HG03571 (cell line): ENCODE data around the gene YIF1A.

ENCODE experiments used
- ATAC-seq: cut with Tn5 transposase; IDR thresholded peaks from one replicate; pipeline ENCODE4 v1.9.1; 2021; ENCODE audit not compliant: unreplicated experiment

Gene YIF1A

DNA sequence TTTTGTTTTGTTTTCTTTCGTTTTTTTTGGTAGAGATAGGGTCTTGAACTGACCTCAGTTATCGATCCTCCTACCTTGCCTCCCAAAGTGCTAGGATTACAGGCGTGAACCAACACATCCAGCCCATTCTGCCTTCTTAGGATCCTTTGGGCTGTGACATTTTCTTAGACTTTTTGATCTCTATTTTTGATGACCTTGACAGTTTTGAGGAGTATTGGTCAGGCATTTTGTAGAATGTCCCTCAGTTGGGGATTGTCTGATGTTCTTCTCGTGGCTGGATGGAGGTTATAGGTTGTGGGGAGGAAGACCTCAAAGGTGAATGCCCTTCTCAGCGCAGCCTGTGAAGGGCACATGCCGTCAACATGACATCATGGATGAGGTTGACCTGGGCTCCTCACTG is 40.0 kb downstream of the YIF1A start:
- no peak for ATAC-seq

GRCh38 chr11:66247801-66248200 is 41.1 kb downstream of the YIF1A start:
- ATAC-seq = no peak

DNA sequence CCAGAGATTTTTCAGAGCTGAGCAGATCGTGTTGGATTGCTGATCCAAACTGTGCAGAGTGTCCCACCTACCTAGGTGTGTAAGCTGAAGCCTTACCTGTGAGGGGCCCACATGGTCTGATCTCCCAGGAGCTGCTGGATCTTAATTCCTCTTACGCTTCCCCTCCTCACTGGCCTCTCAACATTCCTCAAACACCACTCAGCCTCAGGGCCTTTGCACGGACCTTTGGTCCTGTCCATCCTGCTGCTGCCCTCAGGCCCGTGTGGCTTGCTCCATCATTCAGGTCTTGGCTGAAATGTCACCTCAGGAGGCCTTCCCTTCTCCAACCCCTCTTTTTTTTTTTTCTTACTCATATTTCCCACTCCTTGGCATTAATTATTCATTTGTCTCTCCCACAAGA is 41.6 kb downstream of the YIF1A start:
- no peak for ATAC-seq

- no peak for ATAC-seq
Observed at GRCh38 chr11:66243782-66244535, 45.0 kb downstream of the YIF1A start.

DNA sequence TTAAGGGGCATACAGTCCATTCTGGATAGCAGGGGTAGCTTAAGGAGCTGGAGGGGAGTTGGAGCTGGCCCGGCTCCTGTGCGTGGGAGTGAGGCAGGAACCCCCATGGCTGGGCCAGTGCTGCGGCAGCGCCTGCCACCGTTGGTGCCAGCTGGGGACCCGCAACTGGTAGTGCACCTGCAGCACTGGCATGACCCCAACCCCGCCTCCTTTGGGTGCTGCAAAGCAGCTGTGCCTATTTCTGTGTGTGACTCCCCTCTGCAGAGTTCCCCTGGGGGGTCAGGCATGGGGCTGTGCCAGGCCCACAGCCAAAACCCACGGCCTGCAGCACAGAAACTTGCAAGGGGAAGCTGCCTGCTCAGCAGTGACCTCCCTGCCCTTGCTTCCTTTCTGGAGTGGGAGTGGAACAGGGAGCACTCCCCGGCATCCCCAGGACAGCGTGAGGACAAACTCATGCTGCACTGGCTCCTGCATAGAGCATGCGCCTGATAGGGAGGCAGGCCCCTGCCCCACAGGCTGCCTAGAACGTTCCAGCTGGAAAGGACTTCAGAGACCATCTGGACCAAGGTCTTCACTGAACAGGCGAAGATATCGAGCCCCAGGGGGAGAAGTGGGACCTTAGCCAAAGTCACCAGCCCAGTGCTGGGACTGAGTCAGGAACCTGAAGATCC is 46.7 kb downstream of the YIF1A start:
- no peak for ATAC-seq

DNA sequence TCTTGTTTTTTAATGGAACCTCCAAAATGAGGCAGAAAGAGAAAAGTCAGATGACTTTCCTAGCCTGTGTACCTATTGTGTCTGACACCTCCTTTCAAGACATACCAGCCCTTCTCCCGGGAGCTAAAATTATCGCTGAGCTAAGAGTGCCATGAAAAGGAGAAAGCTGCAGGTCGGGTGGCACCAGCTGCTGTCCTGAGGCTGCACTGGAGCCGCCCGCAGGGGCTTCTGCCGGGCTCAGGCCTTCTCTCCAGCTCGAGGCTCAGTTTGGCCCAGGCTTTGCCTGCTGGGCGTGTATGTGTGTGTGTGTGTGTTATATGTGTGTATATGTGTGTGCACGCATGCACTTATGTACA is 48.2 kb downstream of the YIF1A start:
- no peak for ATAC-seq

DNA sequence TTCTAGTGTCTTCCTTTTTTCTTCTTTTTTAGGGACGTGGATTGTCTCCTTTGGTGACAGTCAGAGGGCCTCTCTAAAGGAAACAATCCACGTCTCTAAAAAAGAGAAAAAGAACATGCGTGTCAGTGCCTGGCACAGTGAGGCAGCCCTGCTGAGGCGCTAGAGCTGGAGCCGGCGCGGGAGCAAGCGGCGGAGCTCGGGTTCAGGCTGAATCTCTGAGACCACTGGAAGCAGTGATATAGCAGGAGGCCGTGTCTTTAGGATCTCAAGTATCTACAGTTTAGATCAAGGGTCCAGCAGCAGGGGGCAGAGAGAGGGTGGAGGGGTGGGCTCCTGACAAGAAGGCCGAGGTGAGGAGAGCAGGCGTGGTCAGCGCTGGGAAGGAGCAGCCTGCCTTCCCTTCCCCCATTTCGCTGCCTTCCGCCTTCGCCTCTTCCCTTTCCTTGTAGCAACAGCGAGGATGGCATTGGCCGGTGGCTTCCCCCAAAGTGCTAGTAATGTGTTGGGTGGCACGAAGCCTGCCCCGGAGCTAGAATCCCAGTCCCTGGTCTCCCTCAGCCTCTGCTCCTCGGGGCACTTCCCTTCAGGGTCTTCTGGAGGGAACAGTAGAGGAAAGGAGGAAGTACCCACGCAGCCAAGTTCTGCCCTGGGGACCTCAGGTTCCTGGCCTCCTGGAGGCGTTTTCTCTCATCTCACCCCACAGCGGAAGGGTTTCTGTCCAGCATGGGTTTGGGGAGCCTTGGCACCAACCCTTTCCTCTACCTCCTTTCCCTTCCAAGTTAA is 48.8 kb downstream of the YIF1A start:
- no peak for ATAC-seq

GRCh38 chr11:66239511-66239910 is 49.4 kb downstream of the YIF1A start:
- no peak for ATAC-seq

GRCh38 chr11:66238786-66239413 is 50.0 kb downstream of the YIF1A start:
- no peak for ATAC-seq

GRCh38 chr11:66237867-66238266 is 51.1 kb downstream of the YIF1A start:
- no peak for ATAC-seq

GRCh38 chr11:66235141-66235540 is 53.8 kb downstream of the YIF1A start:
- ATAC-seq = no peak
